Activated CD4-positive, CD25-positive, alpha-beta regulatory T cell treated with anti-CD3 and anti-CD28 coated beads, Interleukin-2, amount 50 U/mL, for 16 hours (primary cell): ENCODE results near the gene NKX6-2.
"Not testable (repeated sequence)": the region's sequence is repeated elsewhere in the genome, so short reads cannot be mapped to it uniquely, and the experiment has no call there.

Experiments used
- DNase-seq: peaks from one replicate; pipeline ENCODE4 v3.0.0-alpha.2; 2020; ENCODE audit warnings: low read depth, low spot score

NKX6-2 gene

DNA sequence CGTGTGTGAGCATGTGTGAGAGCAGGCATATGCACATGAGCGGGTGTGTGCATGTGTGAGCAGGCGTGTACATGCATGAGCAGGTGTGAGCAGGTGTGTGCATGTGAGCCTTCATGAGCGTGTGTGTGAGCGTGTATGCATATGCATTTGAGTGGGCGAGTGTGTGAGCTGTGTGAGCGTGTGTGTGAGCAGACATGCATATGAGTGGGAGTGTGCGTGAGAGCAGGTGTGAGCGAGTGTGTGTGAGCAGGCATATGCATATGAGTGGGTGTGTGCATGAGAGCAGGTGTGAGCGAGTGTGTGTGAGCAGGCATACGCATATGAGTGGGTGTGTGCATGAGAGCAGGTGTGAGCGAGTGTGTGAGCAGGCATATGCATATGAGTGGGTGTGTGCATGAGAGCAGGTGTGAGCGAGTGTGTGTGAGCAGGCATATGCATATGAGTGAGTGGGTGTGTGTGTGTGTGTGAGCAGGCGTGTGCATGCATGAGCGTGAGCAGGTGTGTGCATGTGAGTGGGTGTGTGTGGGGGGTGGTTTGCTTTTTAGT lies 30.7 kb downstream of the NKX6-2 start:
- DNase-seq, result no peak

DNA sequence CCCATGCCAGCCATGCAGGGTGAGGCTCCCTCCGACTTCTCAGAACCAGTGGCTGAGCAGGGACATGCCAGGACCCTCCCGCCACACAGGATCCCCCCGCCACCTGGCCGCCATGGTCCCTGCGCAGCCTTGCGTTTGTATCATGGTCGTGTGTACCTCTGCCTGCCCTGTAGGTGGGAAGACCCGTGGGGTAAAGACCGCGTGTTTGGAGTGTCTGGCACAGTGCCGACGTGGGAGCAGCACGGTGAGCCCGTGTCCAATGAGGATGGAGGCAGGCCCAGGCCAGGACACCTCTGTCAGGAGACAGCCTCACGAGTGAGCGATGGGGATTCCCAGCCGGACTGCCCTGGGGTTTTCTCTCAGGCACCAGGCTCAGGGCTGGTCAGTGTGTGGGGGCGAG lies 31.9 kb downstream of the NKX6-2 start:
- no peak for DNase-seq

DNA sequence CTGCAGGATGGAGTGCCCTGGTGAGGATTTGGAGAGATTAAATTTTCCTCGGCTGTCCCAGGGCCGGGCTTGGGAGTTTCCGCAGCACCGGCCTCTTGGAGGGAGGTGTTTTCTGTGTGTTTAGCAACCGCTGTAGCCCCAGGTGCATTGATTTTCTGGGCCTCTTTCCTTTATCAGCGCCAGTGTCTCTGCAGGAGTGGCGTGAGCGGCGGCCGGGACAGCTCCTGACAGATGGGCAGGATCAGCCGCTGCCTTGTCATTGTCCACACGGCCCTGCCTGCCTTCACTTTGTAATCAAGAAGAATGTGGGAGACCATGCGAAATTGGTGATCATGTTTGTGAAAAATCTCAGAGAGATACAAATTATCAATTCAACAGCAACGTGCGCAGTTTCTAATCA lies 32.4 kb downstream of the NKX6-2 start:
- DNase-seq, result no peak

DNA sequence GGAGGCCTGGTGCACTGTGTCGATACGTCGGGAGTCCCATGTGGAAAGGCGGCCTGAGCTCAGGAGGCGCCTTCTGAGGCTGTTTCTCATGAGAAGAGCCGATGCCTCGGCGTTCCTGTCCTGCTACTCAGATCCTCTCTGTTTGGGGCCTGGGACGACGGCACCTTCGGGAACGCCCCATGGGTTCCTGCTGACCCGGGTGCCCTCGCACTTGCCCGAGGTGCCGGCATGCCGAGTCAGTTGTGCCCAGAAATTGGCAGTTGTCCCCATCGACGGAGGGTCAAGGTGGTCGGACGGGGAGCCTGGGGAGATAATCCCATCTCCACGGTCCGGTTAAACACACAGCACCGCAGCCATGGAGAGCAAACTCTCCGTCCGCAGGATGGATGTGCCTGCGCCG lies 33.0 kb downstream of the NKX6-2 start:
- DNase-seq, result no peak

DNA sequence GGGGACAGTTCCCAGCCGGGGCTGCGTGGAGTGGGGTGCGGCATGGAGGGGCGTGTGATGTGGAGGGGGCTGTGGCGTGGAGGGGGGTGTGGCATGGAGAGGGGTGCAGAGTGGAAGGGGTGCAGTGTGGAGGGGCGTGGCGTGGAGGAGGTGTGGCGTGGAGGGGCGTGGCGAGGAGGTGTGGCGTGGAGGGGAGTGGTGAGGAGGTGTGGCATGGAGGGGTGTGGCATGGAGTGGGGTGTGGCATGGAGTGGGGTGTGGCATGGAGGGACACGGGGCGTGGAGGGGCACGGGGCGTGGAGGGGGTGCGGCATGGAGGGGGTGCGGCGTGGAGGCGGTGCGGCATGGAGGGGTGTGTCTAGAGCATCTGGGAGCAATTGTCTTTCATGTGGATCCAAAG lies 33.6 kb downstream of the NKX6-2 start:
- no peak for DNase-seq

DNA sequence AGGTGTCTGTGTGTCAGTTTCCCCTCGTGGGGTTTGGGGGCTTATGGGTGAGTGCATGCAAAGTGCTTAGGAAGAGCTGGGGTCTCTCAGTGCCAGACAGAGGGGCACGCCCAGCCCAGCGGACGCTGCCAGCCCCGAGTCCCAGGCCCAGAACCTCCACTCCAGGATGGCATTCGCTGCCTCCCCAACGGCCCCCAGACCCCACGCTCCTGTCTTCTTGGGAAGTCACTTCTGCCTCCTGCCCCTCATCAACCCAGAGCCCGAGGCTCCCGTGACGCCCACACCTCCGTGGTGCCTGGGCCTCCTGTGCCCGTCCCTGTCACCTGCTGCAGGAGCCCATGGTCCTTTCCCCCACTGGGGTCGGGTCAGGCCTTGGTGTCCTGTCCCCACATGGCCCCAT lies 35.0 kb downstream of the NKX6-2 start:
- DNase-seq, result no peak

DNA sequence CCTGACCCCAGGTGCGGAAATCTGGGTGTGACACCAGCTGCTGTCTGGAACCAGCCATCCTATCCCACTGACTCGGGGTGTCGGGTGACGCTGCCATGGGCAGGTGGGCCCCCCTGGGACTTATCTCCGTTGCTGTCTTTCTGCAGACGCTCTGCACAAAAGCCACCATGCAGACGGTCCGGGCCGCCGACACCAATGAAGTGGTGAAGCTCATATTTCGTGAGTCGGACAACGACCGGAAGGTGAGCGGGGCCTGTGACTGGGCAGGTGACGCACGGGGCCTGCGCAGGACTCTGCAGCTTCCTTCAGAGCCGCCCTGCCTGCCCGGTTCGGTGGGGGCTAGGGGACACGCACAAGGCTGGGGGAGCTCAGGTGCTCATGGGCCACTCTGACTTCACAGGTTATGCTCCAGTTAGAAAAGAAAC lies 36.6 kb downstream of the NKX6-2 start:
- no peak for DNase-seq

DNA sequence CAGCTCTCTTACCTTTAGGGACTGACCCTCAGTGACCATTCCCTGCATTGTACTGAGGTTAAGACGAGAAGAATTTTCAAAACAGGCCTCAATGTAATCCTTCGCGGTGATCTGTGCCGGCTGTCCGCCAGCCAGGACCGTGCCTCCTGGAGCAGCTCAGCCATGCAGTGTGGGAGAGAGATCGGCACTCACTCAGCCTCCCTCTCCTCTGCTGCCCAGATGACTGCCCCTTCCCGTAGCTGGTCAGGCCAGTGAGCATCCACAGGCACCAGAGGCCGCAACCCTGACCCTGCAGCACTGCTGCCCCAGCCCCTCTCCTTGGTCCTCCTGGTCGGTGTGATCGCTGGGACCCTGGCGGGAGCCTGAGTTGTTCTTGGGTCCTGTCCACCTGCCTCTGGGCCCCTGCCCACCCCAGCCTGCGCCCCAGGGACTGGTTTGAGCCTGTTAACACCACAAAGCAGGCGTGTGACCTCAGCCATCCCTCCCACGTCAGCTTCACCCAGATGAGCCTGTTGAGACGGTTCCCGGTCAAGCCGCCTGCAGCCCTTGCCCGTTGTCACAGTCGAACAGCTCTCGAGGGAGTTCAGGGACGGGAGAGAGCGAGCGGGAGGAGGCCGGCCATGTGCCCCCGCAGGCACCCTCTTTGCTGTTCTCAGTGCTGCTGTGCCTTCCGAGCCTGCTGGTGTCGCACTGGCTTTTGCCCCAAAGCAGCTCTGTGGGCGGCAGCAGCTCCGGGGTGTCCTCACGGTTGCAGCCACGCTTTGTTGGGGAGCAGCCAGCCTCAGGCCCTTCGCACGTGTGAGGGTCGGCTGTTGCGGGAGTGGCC lies 37.2 kb downstream of the NKX6-2 start:
- no peak for DNase-seq

DNA sequence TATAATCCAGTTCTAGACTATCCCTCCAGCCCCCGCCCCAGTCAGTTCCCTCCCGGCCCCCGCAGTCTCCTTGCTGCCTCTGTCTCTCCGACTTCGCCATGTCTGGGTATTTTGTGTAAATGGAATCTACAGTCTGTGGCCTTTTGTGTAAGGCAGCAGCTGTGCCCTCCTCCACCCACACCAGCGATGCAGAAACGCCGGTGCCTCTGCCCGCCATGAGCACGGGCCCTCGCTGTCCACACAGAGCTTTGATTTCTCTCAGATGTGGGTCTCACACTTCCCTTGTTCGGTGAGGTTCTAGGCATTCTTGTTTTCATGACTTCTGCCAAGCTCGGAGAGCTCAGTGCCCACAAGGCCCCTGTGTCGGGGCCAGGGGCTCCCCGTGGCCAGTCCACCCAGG lies 37.8 kb downstream of the NKX6-2 start:
- no peak for DNase-seq

DNA sequence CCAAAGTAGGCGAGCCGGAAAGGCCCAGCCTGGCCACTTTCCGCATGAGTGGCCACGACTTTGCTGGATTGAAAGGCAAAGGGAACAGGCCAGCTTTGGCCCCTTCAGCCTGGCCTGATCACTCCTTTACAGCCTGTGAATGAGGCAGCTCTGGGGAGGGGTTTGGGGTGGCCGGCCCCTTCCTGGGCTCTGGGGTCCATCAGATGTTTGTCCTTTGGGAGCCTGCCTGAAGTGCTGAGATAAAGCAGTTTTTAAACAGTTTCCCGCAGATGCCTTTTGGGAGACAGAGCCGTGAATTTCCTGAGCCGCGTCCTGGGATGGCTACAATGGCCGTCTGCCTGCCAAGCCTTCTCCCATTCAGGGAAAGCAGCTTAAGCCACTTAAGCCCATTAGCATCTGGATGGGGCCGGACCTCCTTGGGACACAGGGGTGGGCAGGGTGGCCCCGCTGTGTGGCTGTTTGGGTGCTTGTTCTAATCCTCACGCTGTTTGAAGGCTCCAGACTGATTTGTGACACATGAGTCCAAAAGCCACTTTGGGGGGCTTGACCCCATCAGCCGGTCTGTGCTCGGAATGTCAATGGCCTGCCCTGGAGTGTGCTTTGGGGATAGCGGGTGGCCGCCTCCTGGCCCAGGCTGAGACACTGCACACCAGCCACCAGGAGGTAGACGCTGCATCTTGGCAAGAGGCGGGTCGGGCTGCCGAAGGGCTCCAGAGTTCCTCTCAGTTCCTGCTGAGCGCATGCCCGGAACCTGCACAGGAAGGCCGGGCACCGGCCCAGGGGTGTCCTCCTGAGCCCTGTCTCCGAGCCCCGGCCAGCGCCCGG lies 38.9 kb downstream of the NKX6-2 start:
- DNase-seq, result no peak

DNA sequence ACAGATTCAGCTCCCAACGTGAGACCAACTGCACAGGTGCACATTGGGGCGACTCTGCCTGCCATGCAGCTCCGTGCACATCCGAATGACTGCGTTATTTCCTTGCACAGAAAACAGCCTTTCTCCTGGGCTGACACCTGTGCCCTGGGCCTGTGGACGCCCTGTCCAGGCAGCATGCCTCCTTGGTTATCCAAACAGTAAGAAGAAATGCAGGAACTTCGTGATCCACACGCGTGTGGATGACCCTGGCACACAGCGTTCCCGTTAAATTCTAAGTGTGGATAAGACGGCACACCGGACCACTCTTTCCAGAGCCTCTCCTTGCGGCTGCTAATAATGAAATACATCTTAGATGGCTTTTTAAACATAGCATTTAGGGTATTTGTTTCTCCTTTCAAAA lies 39.6 kb downstream of the NKX6-2 start:
- DNase-seq, result no peak

DNA sequence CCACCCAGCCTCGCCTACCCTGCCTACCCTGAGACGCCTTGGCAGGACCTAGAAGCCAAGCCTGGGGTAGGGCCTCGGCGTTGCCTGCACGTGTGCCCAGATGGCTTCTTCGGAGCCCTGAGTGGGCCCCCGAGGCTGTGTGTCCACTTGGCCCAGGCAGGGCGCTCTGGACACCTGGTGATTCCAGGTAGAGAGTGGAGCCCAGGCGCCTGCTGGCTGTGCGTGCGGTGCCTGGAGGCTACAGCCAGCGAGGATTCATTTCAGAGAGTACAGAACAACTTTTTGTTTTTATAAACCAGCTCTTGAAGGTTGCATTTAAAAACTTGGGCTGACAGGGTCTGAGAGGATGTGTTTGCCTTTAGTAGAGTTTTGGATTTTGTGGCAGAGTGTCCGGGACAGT lies 40.0 kb downstream of the NKX6-2 start:
- no peak for DNase-seq

DNA sequence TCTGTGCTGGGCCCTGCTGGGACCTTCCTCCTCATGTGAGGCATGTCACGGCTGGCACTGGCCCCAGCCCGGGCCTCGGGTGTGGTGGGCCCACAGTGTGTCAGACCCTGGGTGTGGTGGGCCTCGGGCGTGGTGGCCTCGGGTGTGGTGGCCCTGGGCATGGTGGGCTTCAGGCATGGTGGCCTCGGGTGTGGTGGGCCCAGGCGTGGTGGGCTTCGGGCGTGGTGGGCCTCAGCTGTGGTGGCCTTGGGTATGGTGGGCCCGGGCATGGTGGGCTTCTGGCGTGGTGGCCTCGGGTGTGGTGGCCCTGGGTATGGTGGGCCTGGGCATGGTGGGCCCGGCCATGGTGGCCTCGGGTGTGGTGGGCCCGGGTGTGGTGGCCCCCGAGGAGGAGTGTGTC lies 40.4 kb downstream of the NKX6-2 start:
- no peak for DNase-seq

DNA sequence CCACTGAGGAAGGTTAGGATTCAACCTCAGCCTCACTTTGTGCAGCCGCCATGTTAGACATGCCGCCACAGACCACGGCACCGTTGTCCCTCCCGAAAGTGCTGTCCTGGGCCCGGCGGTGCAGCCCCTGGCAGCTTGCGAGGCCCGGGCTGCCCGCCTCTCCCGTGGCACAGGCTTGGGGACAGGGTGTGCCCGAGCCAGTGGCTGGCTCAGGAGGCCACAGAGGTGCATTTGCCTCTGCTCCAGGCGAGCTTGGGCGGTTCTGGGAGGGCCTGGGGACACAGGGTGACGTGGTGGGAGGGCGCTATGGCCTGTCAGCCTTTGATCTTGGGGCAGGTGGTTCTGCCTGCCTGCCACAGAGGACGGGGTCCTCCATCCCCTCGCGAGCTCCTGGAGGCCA lies 41.1 kb downstream of the NKX6-2 start:
- DNase-seq, result no peak

DNA sequence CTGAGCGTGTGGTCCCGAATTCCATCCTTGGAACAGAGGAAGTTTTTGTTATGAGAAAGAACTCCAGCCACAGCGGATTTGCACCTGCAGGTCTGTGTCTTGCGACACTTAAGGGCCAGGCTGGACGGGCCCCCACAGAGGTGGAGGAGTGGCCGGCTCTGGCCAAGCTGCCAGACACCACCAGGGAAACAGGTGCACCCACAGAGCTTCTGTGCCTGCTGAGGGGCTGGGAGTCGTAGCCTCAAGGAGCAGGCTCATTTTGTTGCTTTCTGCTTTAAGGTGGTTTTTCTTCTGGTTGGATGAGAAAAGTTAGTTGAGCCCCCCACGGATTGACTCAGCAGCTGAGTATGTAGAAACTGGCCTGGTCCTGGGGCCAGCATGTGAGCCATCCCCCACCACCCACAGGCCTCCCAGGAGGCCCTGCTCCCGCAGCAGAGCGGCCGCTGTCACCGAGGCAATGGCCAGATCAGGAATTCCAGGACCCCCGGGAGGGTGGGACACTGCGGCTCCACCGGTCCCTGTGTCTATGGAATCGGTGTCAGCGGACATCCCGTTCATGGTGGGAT lies 41.9 kb downstream of the NKX6-2 start:
- DNase-seq, result no peak

DNA sequence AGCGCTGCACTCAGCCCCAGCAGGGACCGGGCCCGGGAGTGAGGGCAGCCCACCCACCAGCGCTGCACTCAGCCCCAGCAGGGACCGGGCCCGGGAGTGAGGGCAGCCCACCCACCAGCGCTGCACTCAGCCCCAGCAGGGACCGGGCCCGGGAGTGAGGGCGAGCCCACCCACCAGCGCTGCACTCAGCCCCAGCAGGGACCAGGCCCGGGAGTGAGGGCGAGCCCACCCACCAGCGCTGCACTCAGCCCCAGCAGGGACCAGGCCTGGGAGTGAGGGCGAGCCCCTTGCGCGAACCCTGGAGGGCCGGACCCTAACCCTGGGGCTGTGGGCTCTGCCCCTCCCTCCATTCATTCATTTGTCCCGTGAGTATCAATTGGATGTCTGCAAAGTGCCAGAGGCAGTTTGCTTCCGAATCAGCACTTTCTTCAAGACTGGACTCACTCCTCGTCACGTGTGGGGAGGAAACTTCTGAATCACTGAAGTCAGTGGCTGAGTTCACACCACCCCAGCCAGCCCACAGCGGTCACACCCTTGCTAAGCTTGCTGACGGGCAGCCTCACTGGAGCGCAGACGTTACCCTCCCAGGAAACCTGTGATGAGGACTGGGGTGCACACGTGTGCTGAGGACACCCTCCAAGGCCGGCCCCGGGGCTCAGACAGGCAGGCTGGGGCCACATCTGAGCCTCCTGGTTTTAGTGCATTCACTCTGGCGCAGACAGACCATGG lies 42.6 kb downstream of the NKX6-2 start:
- DNase-seq, result not testable (repeated sequence)

DNA sequence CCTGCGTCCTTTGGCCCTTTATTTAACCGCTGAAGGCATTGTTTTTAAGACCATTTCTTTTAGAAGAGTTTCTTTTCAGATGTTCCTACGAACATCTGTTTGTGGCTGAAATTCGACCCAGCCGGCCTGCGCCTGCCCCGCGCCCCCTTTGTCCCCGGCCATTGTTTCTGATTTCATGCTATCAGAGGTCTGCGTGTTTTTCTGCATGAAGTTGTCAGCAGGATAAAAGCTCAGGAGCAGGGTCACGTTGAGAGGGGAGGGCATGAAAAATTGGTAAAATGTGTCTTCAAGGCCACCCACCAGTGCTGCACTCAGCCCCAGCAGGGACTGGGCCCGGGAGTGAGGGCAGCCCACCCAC lies 43.1 kb downstream of the NKX6-2 start:
- no peak for DNase-seq

DNA sequence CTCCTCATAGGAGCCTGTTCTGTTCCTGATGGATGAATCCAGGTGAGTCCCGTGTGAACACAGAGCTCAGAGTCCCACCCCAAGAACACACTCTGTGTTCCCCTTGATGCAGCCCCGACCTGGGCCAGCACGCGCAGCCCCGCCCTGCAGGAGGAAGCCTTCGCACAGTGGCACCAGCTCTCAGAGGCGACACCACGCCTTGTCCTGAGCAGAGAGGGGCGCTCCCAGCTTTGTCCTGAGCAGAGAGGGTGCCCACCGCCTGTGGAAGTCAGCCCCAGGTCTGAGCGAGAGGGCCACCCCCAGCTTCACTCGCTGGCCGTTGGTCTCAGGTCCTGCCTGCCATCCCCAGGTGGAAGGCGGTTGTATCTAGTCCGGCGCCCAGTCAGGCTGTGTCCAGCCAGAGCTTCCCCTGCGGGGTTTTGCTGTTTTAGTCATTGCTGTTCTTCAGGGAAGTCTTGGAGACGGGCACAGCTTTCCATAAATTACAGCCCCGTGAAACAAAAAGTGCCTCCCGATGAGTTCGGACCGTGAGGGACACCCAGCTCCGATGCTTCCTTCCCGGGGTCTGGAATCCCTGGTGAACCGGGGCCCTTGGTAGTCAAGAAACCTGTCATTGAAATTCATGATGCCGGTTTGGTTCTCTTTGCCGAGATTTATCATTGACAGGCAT lies 43.6 kb downstream of the NKX6-2 start:
- DNase-seq, result no peak

DNA sequence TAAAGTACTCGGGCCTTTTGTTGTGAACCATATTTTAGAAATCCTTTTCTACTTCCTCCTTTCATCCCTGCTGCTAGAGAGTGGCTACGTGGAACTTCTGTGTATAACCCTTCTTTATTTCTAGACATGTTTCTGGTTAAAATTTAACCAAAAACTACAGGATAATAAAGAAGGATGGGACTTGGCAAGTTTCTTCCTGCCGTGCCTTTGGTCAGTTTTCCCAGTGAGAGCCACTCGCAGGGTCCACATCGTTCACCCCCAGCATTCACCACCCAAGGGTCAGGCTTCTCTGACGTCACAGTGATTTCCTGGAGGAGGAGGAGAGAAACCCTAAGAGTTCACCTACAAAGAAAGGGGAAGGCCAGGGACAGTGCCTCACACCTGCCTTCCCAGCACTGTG lies 45.4 kb downstream of the NKX6-2 start:
- no peak for DNase-seq

DNA sequence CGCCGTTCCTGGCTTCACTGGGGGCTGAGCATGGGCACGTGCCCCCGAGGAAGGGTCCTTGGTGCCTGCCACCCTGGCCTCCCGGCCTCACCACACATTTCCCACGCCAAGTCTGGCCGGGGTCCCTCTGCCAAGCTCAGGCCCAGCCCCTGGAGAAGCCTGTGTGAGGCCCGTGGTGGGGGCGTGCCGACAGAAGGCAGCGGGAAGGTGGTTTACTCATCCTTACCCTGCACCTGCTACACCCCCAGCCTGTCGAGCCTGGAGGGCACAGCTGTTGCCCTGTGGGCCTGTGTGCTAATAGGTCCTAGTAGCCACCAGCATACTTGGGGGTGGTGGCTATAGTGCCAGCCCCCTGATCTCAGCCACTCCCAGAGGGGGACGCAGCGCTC lies 46.7 kb downstream of the NKX6-2 start:
- no peak for DNase-seq
